NCI-H128 (cell line): ENCODE results near the gene TMEM115.

ENCODE experiments used
- DNase-seq: peaks from one replicate; lab custom pipeline; 2025; ENCODE audit not compliant: unreplicated experiment; lab: John Stamatoyannopoulos, UW

Gene TMEM115

GRCh38 chr3:50336452-50337174 lies 22.7 kb downstream of the TMEM115 start:
- peak; percentile 35 for DNase-seq

- DNase-seq: no peak
Observed at GRCh38 chr3:50334339-50335075, 24.8 kb downstream of the TMEM115 start.

GRCh38 chr3:50333744-50334328 lies 25.5 kb downstream of the TMEM115 start:
- DNase-seq: no peak

- DNase-seq: no peak
Observed at GRCh38 chr3:50331364-50331907, 27.9 kb downstream of the TMEM115 start.

GRCh38 chr3:50330330-50330729 lies 29.0 kb downstream of the TMEM115 start:
- no peak for DNase-seq

- peak; percentile 91 for DNase-seq
Observed at GRCh38 chr3:50327943-50328691, 31.2 kb downstream of the TMEM115 start, which contains the start of gene TUSC2. TUSC2 (minus strand) TSS chr3:50328223; CDS start chr3:50328099, 124 bp downstream.

GRCh38 chr3:50327129-50327528 lies 32.2 kb downstream of the TMEM115 start:
- no peak for DNase-seq

GRCh38 chr3:50326182-50326541 lies 33.2 kb downstream of the TMEM115 start:
- DNase-seq: no peak

- no peak for DNase-seq
Observed at GRCh38 chr3:50325497-50326181, 33.7 kb downstream of the TMEM115 start.

- no peak for DNase-seq
Observed at GRCh38 chr3:50325113-50325480, 34.2 kb downstream of the TMEM115 start.

- DNase-seq: peak; percentile 32
Observed at GRCh38 chr3:50324351-50325112, 34.8 kb downstream of the TMEM115 start.

GRCh38 chr3:50323614-50324199 lies 35.6 kb downstream of the TMEM115 start:
- DNase-seq: no peak

GRCh38 chr3:50323092-50323600 lies 36.2 kb downstream of the TMEM115 start:
- DNase-seq: no peak

GRCh38 chr3:50322386-50323091 lies 36.8 kb downstream of the TMEM115 start, which contains the start of gene HYAL2:
HYAL2 (minus strand) TSS chr3:50322745; CDS start chr3:50320489, 2,256 bp downstream.
- no peak for DNase-seq

- DNase-seq: no peak
Observed at GRCh38 chr3:50322115-50322385, 37.3 kb downstream of the TMEM115 start.

GRCh38 chr3:50321336-50322114 lies 37.8 kb downstream of the TMEM115 start:
- peak; percentile 40 for DNase-seq

GRCh38 chr3:50320853-50321335 lies 38.4 kb downstream of the TMEM115 start:
- no peak for DNase-seq
